Trophoblast cell (in vitro differentiated cells and primary cell): ENCODE data around the gene GOLT1B.

Experiments used
- DNase-seq, 2 donors: peaks; one replicate each; pipeline ENCODE4 v3.0.0-alpha.2; 2016
- H2AFZ ChIP-seq: 2 replicates; pipeline ENCODE4 v1.6.1; 2013; ENCODE audit warnings: low read length, moderate library complexity, mild to moderate bottlenecking; ENCODE audit not compliant: insufficient read depth, poor library complexity
- H2AK5ac ChIP-seq: 2 replicates; pipeline ENCODE4 v1.6.1; 2013; ENCODE audit warnings: mild to moderate bottlenecking, low read length
- H2BK120ac ChIP-seq: 2 replicates; pipeline ENCODE4 v1.6.1; 2013; ENCODE audit warnings: low read length, mild to moderate bottlenecking, moderate library complexity; ENCODE audit not compliant: insufficient read depth, poor library complexity
- H2BK12ac ChIP-seq: 2 replicates; pipeline ENCODE4 v1.6.1; 2013; ENCODE audit warnings: mild to moderate bottlenecking, low read length, moderate library complexity
- H2BK5ac ChIP-seq: 2 replicates; pipeline ENCODE4 v1.6.1; 2013; ENCODE audit warnings: low read length, low read depth, moderate library complexity, mild to moderate bottlenecking; ENCODE audit not compliant: poor library complexity
- H3K14ac ChIP-seq: 2 replicates; pipeline ENCODE4 v1.6.1; 2013; ENCODE audit warnings: mild to moderate bottlenecking, low read length
- H3K18ac ChIP-seq: 2 replicates; pipeline ENCODE4 v1.6.1; 2013; ENCODE audit warnings: mild to moderate bottlenecking, low read length
- H3K23ac ChIP-seq: 2 replicates; pipeline ENCODE4 v1.6.1; 2013; ENCODE audit warnings: low read length
- H3K27ac ChIP-seq: 2 replicates; pipeline ENCODE4 v1.5.1; 2013; ENCODE audit warnings: low read depth, mild to moderate bottlenecking, inconsistent platforms, low read length, moderate library complexity
- H3K27me3 ChIP-seq: 2 replicates; pipeline ENCODE4 v1.6.1; 2013; ENCODE audit warnings: inconsistent platforms, mild to moderate bottlenecking, low read length, moderate library complexity; ENCODE audit not compliant: insufficient read depth
- H3K36me3 ChIP-seq, 2 experiments: 1 replicate in 1 of 2; 2 replicates in 1 of 2; pipeline ENCODE4 v1.6.1; 2013; ENCODE audit warnings: low read length in 2 of 2, mild to moderate bottlenecking in 2 of 2, moderate library complexity in 1 of 2; ENCODE audit not compliant: insufficient read depth in 2 of 2, control insufficient read depth in 1 of 2
- H3K4ac ChIP-seq: 2 replicates; pipeline ENCODE4 v1.6.1; 2013; ENCODE audit warnings: low read depth, mild to moderate bottlenecking, low read length, moderate library complexity
- H3K4me1 ChIP-seq, 2 experiments: 1 replicate in 1 of 2; 2 replicates in 1 of 2; pipeline ENCODE4 v1.6.1; 2013; ENCODE audit warnings: low read length in 2 of 2, mild to moderate bottlenecking in 2 of 2, moderate library complexity in 1 of 2; ENCODE audit not compliant: insufficient read depth in 2 of 2, control insufficient read depth in 1 of 2
- H3K4me2 ChIP-seq: 2 replicates; pipeline ENCODE4 v1.6.1; 2013; ENCODE audit warnings: inconsistent platforms, mild to moderate bottlenecking, low read length, moderate library complexity
- H3K4me3 ChIP-seq: 2 replicates; pipeline ENCODE4 v1.5.1; 2013; ENCODE audit warnings: mild to moderate bottlenecking, low read depth, low read length, inconsistent platforms
- H3K79me1 ChIP-seq: one replicate; pipeline ENCODE4 v1.6.1; 2013; ENCODE audit warnings: low read length
- H3K79me2 ChIP-seq: 2 replicates; pipeline ENCODE4 v1.6.1; 2013; ENCODE audit warnings: low read length, mild to moderate bottlenecking; ENCODE audit not compliant: control insufficient read depth, insufficient read depth, poor library complexity
- H3K9ac ChIP-seq: 2 replicates; pipeline ENCODE4 v1.6.1; 2013; ENCODE audit warnings: mild to moderate bottlenecking, low read length
- H3K9me3 ChIP-seq: 2 replicates; pipeline ENCODE4 v1.6.1; 2013; ENCODE audit warnings: low read depth, mild to moderate bottlenecking, control low read depth, inconsistent platforms, low read length; ENCODE audit not compliant: insufficient read depth
- H4K12ac ChIP-seq: 2 replicates; pipeline ENCODE4 v1.6.1; 2013; ENCODE audit warnings: low read depth, mild to moderate bottlenecking, low read length, moderate library complexity
- H4K8ac ChIP-seq: 2 replicates; pipeline ENCODE4 v1.6.1; 2013; ENCODE audit warnings: low read depth, mild to moderate bottlenecking, low read length, moderate library complexity
- H4K91ac ChIP-seq: one replicate; pipeline ENCODE4 v1.6.1; 2013; ENCODE audit warnings: low read depth, mild to moderate bottlenecking, low read length, moderate library complexity
- WGBS: extraction: QIAGEN DNeasy Blood & Tissue Kit; methylation state at CpG from one replicate; pipeline ENCODE4 v1.1.7; 2013; ENCODE audit warnings: missing lambda C conversion rate; ENCODE audit not compliant: insufficient read length, insufficient coverage; ENCODE audit errors: extremely low coverage; 5-methylcytosine and 5-hydroxymethylcytosine counted together

GOLT1B gene

GRCh38 chr12:21499765-21500164 is 1.8 kb upstream of the GOLT1B start:
- peaks cover 7% of the 10 kb centered on the region for H3K79me2 ChIP-seq
- no peak overlapping the region for H2BK120ac ChIP-seq
- peaks cover 2 to 24% of the 10 kb centered on the region in 2 experiments for H3K36me3 ChIP-seq
- no CpG with 5 or more reads among the region's 2 CpGs for WGBS
- no peak overlapping the region for H3K23ac ChIP-seq
- no peak overlapping the region for H3K9ac ChIP-seq
- H3K4me2 ChIP-seq, result no peak overlapping the region
- H3K9me3 ChIP-seq, result no peaks in the 10 kb centered on the region
- H3K4me3 ChIP-seq, result no peak overlapping the region
- H3K27me3 ChIP-seq, result no peaks in the 10 kb centered on the region
- no peak for DNase-seq
- no peak overlapping the region for H4K91ac ChIP-seq
- H2BK12ac ChIP-seq, result no peak overlapping the region
- no peak overlapping the region for H3K14ac ChIP-seq
- no peak overlapping the region for H2AFZ ChIP-seq
- no peak overlapping the region for H4K12ac ChIP-seq
- no peak overlapping the region for H3K18ac ChIP-seq
- H3K4me1 ChIP-seq, result peaks cover 2 to 4% of the 10 kb centered on the region in 2 experiments
- no peak overlapping the region for H2BK5ac ChIP-seq
- H3K27ac ChIP-seq, result no peak overlapping the region
- no peak overlapping the region for H2AK5ac ChIP-seq
- no peak overlapping the region for H4K8ac ChIP-seq
- H3K4ac ChIP-seq, result no peak overlapping the region
- H3K79me1 ChIP-seq, result peaks cover 4% of the 10 kb centered on the region

GRCh38 chr12:21500786-21501257 is 767 bp upstream of the GOLT1B start:
- Histone ChIP-seq H3K4me2 (peak overlapping the region; percentile 62), H2BK12ac (no peak overlapping the region), H4K12ac (no peak overlapping the region), H3K4me3 (peak overlapping the region; percentile 77), H2AK5ac (no peak overlapping the region), H3K27ac (peak overlapping the region; percentile 57), H2BK120ac (no peak overlapping the region), H3K23ac (no peak overlapping the region), H3K4ac (no peak overlapping the region), H3K9ac (peak overlapping the region; percentile 65), H3K14ac (no peak overlapping the region), H2AFZ (peak overlapping the region; percentile 61), H3K18ac (no peak overlapping the region), H4K8ac (peak overlapping the region; percentile 79), H3K27me3 (no peaks in the 10 kb centered on the region), H2BK5ac (peak overlapping the region; percentile 19), H4K91ac (no peak overlapping the region), H3K9me3 (no peaks in the 10 kb centered on the region), H3K4me1 (peaks cover 2 to 4% of the 10 kb centered on the region in 2 experiments), H3K79me2 (peaks cover 7% of the 10 kb centered on the region), H3K79me1 (peaks cover 4% of the 10 kb centered on the region), H3K36me3 (peaks cover 2 to 18% of the 10 kb centered on the region in 2 experiments)
- no CpG with 5 or more reads among the region's 8 CpGs for WGBS
- DNase-seq, result no peak

DNA sequence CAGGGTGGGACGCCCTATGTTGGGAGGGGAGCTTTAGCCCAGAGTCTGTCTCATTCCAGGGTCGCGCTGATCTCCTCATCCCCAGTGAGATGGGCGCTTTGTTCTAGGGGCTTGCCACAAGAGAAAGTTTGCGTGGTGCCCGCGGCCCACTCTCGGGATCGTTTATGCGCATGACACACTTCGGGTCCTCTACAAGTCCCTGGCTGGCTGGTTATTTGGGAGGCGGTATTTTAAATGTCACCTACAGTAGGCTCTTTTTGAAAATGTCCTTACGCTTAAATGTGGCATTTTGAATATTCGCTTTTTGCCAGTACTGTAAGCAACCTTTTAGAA is 541 bp downstream of the GOLT1B start:
- peak overlapping the region; percentile 63 for H2BK120ac ChIP-seq
- WGBS, result no CpG with 5 or more reads among the region's 14 CpGs
- peak overlapping the region; percentile 96 for H3K4me3 ChIP-seq
- H3K23ac ChIP-seq, result no peak overlapping the region
- no peaks in the 10 kb centered on the region for H3K27me3 ChIP-seq
- H2AFZ ChIP-seq, result peak overlapping the region; percentile 97
- DNase-seq, result peak in 1 of 2 donors; percentile 42
- peak overlapping the region; percentile 91 for H3K9ac ChIP-seq
- peak overlapping the region; percentile 60 for H2AK5ac ChIP-seq
- H3K79me1 ChIP-seq, result peaks cover 4% of the 10 kb centered on the region
- H3K4me2 ChIP-seq, result peak overlapping the region; percentile 91
- no peaks in the 10 kb centered on the region for H3K9me3 ChIP-seq
- H4K91ac ChIP-seq, result peak overlapping the region; percentile 94
- H3K79me2 ChIP-seq, result peaks cover 7% of the 10 kb centered on the region
- peak overlapping the region; percentile 97 for H4K12ac ChIP-seq
- peak overlapping the region; percentile 95 for H3K4ac ChIP-seq
- peak overlapping the region; percentile 66 for H3K27ac ChIP-seq
- peak overlapping the region; percentile 89 for H3K18ac ChIP-seq
- H3K14ac ChIP-seq, result peak overlapping the region; percentile 93
- peaks cover 2 to 4% of the 10 kb centered on the region in 2 experiments for H3K4me1 ChIP-seq
- peak overlapping the region; percentile 56 for H2BK5ac ChIP-seq
- no peak overlapping the region for H2BK12ac ChIP-seq
- H3K36me3 ChIP-seq, result peaks cover 2 to 9% of the 10 kb centered on the region in 2 experiments
- peak overlapping the region; percentile 99 for H4K8ac ChIP-seq

GRCh38 chr12:21502872-21503271 is 1.3 kb downstream of the GOLT1B start:
- Histone ChIP-seq H4K12ac (no peak overlapping the region), H3K79me1 (peaks cover 4% of the 10 kb centered on the region), H3K27me3 (no peaks in the 10 kb centered on the region), H2BK12ac (no peak overlapping the region), H4K91ac (no peak overlapping the region), H3K27ac (no peak overlapping the region), H2AFZ (no peak overlapping the region), H3K4me1 (peaks cover 2 to 4% of the 10 kb centered on the region in 2 experiments), H3K4me2 (peak overlapping the region; percentile 53), H3K23ac (no peak overlapping the region), H2BK120ac (no peak overlapping the region), H3K4me3 (no peak overlapping the region), H3K14ac (no peak overlapping the region), H3K9me3 (no peaks in the 10 kb centered on the region), H3K9ac (no peak overlapping the region), H3K79me2 (peaks cover 7% of the 10 kb centered on the region), H3K36me3 (peaks cover 0 to 5% of the 10 kb centered on the region in 2 experiments), H3K18ac (no peak overlapping the region), H2AK5ac (no peak overlapping the region), H2BK5ac (no peak overlapping the region), H3K4ac (peak overlapping the region; percentile 100), H4K8ac (no peak overlapping the region)
- no CpG with 5 or more reads among the region's 1 CpG for WGBS
- no peak for DNase-seq
